ENCODE results near the gene FRAT2.

The FRAT2 gene

DNA sequence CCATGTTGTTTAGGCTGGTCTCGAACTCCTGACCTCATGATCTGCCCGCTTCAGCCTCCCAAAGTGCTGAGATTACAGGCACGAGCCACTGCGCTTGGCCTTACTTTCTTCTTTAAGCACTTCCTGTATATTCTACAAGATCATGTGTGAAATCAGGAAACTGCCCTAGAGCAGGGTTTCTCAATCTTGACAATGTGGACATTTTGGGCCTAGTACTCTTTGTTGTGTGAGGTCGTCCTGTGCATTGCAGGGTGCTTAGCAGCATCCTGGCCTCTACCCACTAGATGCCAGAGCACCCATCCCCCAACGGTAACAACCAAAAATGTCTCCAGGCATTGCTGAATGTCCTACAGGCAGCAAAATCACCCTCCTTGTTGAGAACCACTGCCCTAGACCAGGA, 41.9 kb upstream of the FRAT2 start:
- TF ChIP-seq, protein P1, sequence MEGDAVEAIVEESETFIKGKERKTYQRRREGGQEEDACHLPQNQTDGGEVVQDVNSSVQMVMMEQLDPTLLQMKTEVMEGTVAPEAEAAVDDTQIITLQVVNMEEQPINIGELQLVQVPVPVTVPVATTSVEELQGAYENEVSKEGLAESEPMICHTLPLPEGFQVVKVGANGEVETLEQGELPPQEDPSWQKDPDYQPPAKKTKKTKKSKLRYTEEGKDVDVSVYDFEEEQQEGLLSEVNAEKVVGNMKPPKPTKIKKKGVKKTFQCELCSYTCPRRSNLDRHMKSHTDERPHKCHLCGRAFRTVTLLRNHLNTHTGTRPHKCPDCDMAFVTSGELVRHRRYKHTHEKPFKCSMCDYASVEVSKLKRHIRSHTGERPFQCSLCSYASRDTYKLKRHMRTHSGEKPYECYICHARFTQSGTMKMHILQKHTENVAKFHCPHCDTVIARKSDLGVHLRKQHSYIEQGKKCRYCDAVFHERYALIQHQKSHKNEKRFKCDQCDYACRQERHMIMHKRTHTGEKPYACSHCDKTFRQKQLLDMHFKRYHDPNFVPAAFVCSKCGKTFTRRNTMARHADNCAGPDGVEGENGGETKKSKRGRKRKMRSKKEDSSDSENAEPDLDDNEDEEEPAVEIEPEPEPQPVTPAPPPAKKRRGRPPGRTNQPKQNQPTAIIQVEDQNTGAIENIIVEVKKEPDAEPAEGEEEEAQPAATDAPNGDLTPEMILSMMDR (IDR thresholded peaks at IDR 0.05; ENCODE audit: low read depth, low read length) = no peak
- no peak for DNase-seq (ENCODE audit: extremely low read depth, low read depth)

DNA sequence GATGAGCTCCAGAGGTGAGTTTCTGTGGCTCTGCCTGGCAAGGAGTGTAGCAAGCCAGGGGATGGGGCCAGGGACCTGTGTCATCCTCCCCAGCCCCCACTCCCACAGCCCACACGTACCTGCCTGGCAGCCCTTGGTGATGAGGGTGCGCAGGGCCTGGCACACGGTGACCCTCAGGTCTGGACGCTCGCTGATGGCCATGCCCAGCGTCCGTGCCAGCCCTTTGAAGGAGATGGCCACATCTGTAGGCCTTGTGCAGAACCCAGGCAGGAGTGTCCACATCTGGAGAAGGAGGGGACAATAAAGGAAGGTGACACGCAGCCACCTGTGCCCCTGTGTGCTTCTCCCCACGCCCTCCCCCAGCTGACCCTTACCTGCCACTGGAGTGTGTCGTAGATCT, 38.9 kb upstream of the FRAT2 start:
- TF ChIP-seq, protein P1 (IDR thresholded peaks at IDR 0.05; ENCODE audit: low read depth, low read length) = no peak
- DNase-seq (ENCODE audit: extremely low read depth, low read depth) = no peak

DNA sequence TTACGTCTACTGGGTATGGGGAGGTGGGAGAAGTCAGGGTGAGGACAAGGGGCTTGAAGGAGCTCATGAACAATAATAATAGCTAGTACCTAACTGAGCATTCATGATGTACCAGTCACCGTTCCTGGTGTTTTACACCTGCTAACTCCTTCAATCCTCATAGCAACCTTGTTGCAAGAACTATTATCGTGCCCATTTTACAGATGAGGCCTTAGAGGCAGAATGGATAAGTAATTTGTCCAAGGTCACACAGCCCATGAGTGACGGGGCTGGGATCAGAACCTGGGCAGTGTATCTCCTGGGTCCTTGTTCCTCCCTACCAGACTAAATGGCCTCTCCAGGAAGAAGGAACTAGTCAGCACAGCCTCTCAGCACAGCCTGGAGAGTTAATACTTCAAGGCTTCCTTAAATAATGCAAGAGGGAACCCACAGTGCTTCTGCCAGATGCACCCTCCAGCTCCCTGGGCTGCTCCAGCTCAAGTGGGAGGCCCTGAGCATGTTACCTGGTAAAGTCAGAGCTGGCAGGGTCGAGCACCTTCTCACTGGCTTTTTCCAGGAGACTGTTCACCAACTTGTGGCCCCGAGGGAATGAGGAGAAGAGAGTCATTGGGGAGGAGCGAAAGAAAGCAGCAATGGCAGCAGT, 37.8 kb upstream of the FRAT2 start:
- DNase-seq (ENCODE audit: extremely low read depth, low read depth) = no peak
- TF ChIP-seq, protein P1 (IDR thresholded peaks at IDR 0.05; ENCODE audit: low read depth, low read length) = no peak

DNA sequence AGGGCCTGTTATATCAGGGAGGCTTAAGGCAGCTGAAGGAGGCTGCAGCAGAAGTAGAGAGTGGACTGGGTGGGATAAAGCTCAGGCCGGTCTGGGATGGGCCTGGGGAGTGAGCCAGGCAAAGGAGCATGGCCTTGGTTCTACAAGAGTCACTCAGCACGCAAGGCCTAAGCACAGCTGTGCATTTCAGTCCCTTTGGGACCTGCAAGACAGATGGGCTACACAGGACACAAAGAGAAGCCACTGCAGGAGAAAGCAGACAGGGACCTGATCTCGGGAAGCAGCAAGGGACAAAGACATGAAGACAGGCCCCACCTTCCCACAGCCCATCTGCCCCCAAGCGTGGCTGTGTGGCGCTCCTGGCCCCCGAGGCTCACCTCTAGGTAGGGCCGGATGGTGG, 37.2 kb upstream of the FRAT2 start:
- TF ChIP-seq, protein P1 (IDR thresholded peaks at IDR 0.05; ENCODE audit: low read depth, low read length) = no peak

DNA sequence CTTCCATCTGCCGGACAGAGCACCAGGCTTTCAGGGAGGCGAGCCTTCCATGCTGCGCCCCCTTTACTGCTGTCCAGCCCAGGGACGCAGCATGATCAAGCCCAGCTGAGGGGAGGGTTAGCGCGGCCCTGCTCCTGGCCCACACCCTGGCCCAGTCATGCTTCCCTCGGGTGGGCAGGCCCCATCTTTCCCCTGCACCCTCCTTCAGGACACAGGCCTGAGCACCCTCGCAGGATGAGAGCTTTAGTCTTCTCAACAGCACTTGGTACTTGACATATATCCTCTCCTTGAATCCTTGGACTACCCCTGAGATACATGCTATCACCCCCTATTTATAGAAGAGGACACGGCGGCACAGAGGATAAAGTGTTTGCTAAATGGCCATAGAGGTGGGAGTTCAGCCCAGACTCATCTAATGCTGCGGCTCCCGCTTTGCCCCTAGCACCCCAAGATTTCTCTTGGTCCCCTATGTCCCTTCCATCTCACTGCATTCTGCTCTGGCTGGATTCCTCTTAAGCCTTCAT, 32.7 kb upstream of the FRAT2 start:
- no peak for DNase-seq (ENCODE audit: extremely low read depth, low read depth)
- TF ChIP-seq, protein P1 (IDR thresholded peaks at IDR 0.05; ENCODE audit: low read depth, low read length) = no peak

More for the DNA sequence above, 37.2 kb upstream of the FRAT2 start:
- no peak for DNase-seq (ENCODE audit: extremely low read depth, low read depth)

DNA sequence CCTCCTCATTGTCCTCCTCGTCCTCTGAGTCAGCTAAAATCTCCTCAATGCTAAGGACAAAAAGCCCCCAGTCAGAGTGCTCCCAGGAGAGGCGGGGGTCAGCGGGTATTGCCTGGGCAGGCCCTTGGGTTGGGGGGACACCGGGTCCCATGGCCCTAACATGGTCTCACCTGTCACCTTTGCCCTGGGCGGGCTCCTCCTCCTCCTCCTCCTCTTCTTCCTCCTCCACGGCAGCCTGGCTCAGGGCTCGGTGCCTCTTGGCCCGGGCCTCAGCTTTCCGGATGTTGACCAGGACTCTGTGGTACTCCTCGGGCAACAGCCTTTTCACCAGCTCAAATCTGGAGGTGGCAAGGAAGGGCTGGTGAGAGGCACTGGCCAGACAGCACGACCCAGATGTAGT, 32.0 kb upstream of the FRAT2 start:
- TF ChIP-seq, protein P1 (IDR thresholded peaks at IDR 0.05; ENCODE audit: low read depth, low read length) = no peak
- DNase-seq (ENCODE audit: extremely low read depth, low read depth) = no peak

DNA sequence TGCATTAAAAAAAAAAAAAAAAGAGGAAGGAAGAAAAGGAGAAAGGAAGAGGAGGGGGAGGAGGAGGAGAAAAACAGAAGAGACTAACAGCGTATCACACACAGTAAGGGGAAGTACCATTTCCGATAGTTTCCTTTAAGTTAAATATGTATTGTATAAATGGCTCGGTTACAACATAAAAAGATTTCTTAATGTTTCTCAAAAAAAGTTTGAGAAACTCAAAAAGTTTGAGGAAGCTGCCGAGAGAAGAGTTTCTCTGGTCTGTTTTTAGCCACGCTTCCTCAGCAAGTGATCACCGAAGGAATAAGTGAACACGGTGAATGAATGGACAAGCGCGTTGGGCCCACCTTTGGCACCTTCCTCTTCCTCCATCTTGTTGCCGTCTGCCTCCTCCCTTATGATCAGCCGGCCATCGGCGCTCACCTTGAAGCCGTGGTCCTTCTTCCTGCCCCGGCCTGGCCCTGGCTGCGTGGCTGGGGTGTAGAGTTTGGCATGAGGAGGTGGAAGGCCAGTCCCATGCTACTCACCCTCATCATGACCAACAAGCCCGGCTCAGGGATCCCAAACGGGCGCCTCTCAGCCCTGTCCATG, 31.3 kb upstream of the FRAT2 start:
- TF ChIP-seq, protein P1 (IDR thresholded peaks at IDR 0.05; ENCODE audit: low read depth, low read length) = no peak
- no peak for DNase-seq (ENCODE audit: extremely low read depth, low read depth)

Data from AG09319 (cell line).